ENCODE results near the gene ARL13A. TPM values are rescaled to one million over a fixed set of nuclear protein-coding genes. Genes with fewer than 3 reads are reported as not detected.

The ARL13A gene
- total and polyA plus RNA-seq, 2 of the 8 experiments (the other 6 are each of a cell fraction or from before 2014, with no cell fraction given) = not detected

- no peak for DNase-seq (ENCODE audit: low read depth in 1 of 2, low spot score in 2 of 2)
- H3K23ac ChIP-seq (ENCODE audit: insufficient read length) = no peak overlapping the region
- no peak overlapping the region for H3K4me2 ChIP-seq (ENCODE audit: insufficient read depth in 1 of 2, low read depth in 2 of 2, low read length in 2 of 2)
- no peaks in the 10 kb centered on the region for H3K79me2 ChIP-seq (ENCODE audit: control insufficient read depth in 1 of 2, insufficient read depth in 2 of 2, low read length in 2 of 2)
- TF ChIP-seq BACH1 (IDR thresholded peaks at IDR 0.05; ENCODE audit: low read length) (no peak), EGR1 (IDR thresholded peaks at IDR 0.05; ENCODE audit: borderline replicate concordance, low read depth, low read length) (no peak), YY1 (IDR thresholded peaks at IDR 0.05; ENCODE audit: low read depth, low read length) (no peak), HDAC6 (IDR thresholded peaks at IDR 0.05; ENCODE audit: low read depth, low read length) (no peak), RFX5 (IDR thresholded peaks at IDR 0.05; ENCODE audit: borderline replicate concordance, low read depth, low read length) (no peak), TBP (IDR thresholded peaks at IDR 0.05; ENCODE audit: low read depth, low read length) (no peak), GTF2F1 (IDR thresholded peaks at IDR 0.05; ENCODE audit: borderline replicate concordance, low read depth, low read length) (no peak), SIX5 (IDR thresholded peaks at IDR 0.05; ENCODE audit: low read depth, low read length) (no peak)
- no CpG with 5 or more reads among the region's 1 CpG for whole genome bisulfite sequencing, 2 experiments (ENCODE audit: extremely low coverage in 1 of 2, insufficient coverage in 1 of 2, insufficient read length in 1 of 2, insufficient replicate concordance in 2 of 2, low coverage in 1 of 2, low lambda C conversion rate in 2 of 2, missing lambda C conversion rate in 1 of 2)
- H3K56ac ChIP-seq (replicated peaks; ENCODE audit: insufficient read length, low read depth, low read length) = no peak overlapping the region
- no peak for FAIRE-seq
- H2BK20ac ChIP-seq (ENCODE audit: low read length) = no peak overlapping the region
- no peak overlapping the region for H3K4ac ChIP-seq (replicated peaks; ENCODE audit: insufficient read length, low read depth, low read length)
- no peaks in the 10 kb centered on the region for H4K20me1 ChIP-seq (replicated peaks in 1 of 2; ENCODE audit: control insufficient read depth in 1 of 2, insufficient read depth in 2 of 2, low read length in 2 of 2)
- CTCF ChIA-PET (ENCODE audit: partially characterized antibody) = interaction anchor here (0.6 kb wide), 1 partner anchor 153 kb away, joined by 3 read pairs; no protein-coding TSS in a partner anchor
- H2BK12ac ChIP-seq (ENCODE audit: low read depth, low read length) = no peak overlapping the region
- H2BK15ac ChIP-seq (ENCODE audit: low read length) = no peak overlapping the region
- no peak overlapping the region for H4K5ac ChIP-seq (ENCODE audit: insufficient read length, low read depth, low read length)
- peaks cover 0 to 7% (median 3%) of the 10 kb centered on the region in 4 experiments; a peak in 2 of 8 replicates for H3K36me3 ChIP-seq (ENCODE audit: control insufficient read depth in 2 of 4, insufficient read depth in 4 of 4, low read length in 3 of 4)
- H4K91ac ChIP-seq (replicated peaks; ENCODE audit: insufficient read length, low read length) = no peak overlapping the region
- H4K8ac ChIP-seq (ENCODE audit: extremely low read depth, insufficient read depth, low read length) = no peak overlapping the region
- H3K79me1 ChIP-seq (ENCODE audit: low read depth, low read length) = no peaks in the 10 kb centered on the region
- H3K27ac ChIP-seq (ENCODE audit: low read depth, low read length) = no peak overlapping the region
- POLR2A ChIA-PET (ENCODE audit: partially characterized antibody) = no interaction called here
- H3K14ac ChIP-seq (ENCODE audit: insufficient read length) = no peak overlapping the region
- H3K27me3 ChIP-seq (replicated peaks in 1 of 4; ENCODE audit: control insufficient read depth in 3 of 4, extremely low read depth in 1 of 4, insufficient read depth in 3 of 4, low read length in 3 of 4) = no peaks in the 10 kb centered on the region
- no peak overlapping the region for H3K9ac ChIP-seq (replicated peaks in 1 of 4; ENCODE audit: extremely low read depth in 1 of 4, low read depth in 3 of 4, low read length in 3 of 4)
- no peak overlapping the region for H2AK5ac ChIP-seq (ENCODE audit: low read depth, low read length)
- no peak overlapping the region for H2AFZ ChIP-seq (ENCODE audit: low read length)
- H3K4me3 ChIP-seq (ENCODE audit: extremely low read depth in 1 of 4, insufficient read depth in 2 of 4, low read depth in 3 of 4, low read length in 4 of 4) = no peak overlapping the region
- H2BK5ac ChIP-seq (ENCODE audit: low read depth, low read length) = no peak overlapping the region
- H2BK120ac ChIP-seq (replicated peaks; ENCODE audit: low read depth, low read length) = no peak overlapping the region
- H3K23me2 ChIP-seq (ENCODE audit: low read depth, low read length) = no peaks in the 10 kb centered on the region
- no peak overlapping the region for H3K18ac ChIP-seq (ENCODE audit: extremely low read depth, low read length)
- no peaks in the 10 kb centered on the region for H3K9me3 ChIP-seq (ENCODE audit: insufficient read depth in 2 of 2, low read depth in 1 of 2, low read length in 1 of 2)
- no peaks in the 10 kb centered on the region for H3K4me1 ChIP-seq (replicated peaks in 1 of 4; ENCODE audit: control insufficient read depth in 3 of 4, insufficient read depth in 4 of 4, low read length in 3 of 4)
Observed at GRCh38 chrX:101029665-101030064, 60.2 kb downstream of the ARL13A start.

All from H1 (cell line).